H9 (cell line): ENCODE measurements around the gene CACNB2. TPM values are rescaled to one million over a fixed set of nuclear protein-coding genes. Genes with fewer than 3 reads are reported as not detected.

ENCODE experiments used
- DNase-seq: peaks from one replicate; pipeline ENCODE4 v3.0.0-alpha.2; 2017
- H2AFZ ChIP-seq: one replicate; pipeline ENCODE4 v1.6.1; 2013; ENCODE audit warnings: mild to moderate bottlenecking, low read length, control low read depth, moderate library complexity
- H2AK5ac ChIP-seq: 2 replicates; pipeline ENCODE4 v1.6.1; 2013; ENCODE audit warnings: low read length, control low read depth, mixed read lengths; ENCODE audit not compliant: insufficient read length
- H2BK120ac ChIP-seq: one replicate; pipeline ENCODE4 v1.6.1; 2013; ENCODE audit warnings: low read depth, mild to moderate bottlenecking, low read length, control low read depth, inconsistent platforms; ENCODE audit not compliant: poor library complexity, severe bottlenecking
- H2BK12ac ChIP-seq: 2 replicates; pipeline ENCODE4 v1.6.1; 2013; ENCODE audit warnings: low read length, control low read depth, mixed read lengths, low read depth; ENCODE audit not compliant: insufficient read length
- H2BK15ac ChIP-seq: 2 replicates; pipeline ENCODE4 v1.6.1; 2013; ENCODE audit warnings: low read depth, low read length, control low read depth
- H2BK20ac ChIP-seq: one replicate; pipeline ENCODE4 v1.6.1; 2013; ENCODE audit warnings: low read depth, mild to moderate bottlenecking, low read length, control low read depth, inconsistent platforms; ENCODE audit not compliant: poor library complexity, severe bottlenecking
- H2BK5ac ChIP-seq: 2 replicates; pipeline ENCODE4 v1.6.1; 2013; ENCODE audit warnings: low read length, control low read depth, mixed read lengths; ENCODE audit not compliant: insufficient read length
- H3K14ac ChIP-seq: 2 replicates; pipeline ENCODE4 v1.6.1; 2013; ENCODE audit warnings: low read length, control low read depth; ENCODE audit not compliant: insufficient read depth
- H3K18ac ChIP-seq: 2 replicates; pipeline ENCODE4 v1.6.1; 2013; ENCODE audit warnings: low read depth, mild to moderate bottlenecking, mixed read lengths, low read length, control low read depth; ENCODE audit not compliant: insufficient read length
- H3K23ac ChIP-seq: 2 replicates; pipeline ENCODE4 v1.6.1; 2013; ENCODE audit warnings: low read length, control low read depth, mixed read lengths, low read depth; ENCODE audit not compliant: insufficient read length
- H3K23me2 ChIP-seq: 2 replicates; pipeline ENCODE4 v1.6.1; 2013; ENCODE audit warnings: low read depth, mild to moderate bottlenecking, mixed read lengths, low read length, control low read depth; ENCODE audit not compliant: insufficient read length, poor library complexity, severe bottlenecking
- H3K27ac ChIP-seq: 2 replicates; pipeline ENCODE4 v1.5.1; 2013; ENCODE audit warnings: low read length, control low read depth, mixed read lengths, low read depth; ENCODE audit not compliant: insufficient read length
- H3K27me3 ChIP-seq: 2 replicates; pipeline ENCODE4 v1.6.1; 2013; ENCODE audit warnings: low read length, control low read depth, inconsistent platforms; ENCODE audit not compliant: insufficient read depth
- H3K4ac ChIP-seq: 2 replicates; pipeline ENCODE4 v1.6.1; 2013; ENCODE audit warnings: low read depth, mild to moderate bottlenecking, control low read depth, inconsistent platforms, low read length, moderate library complexity
- H3K4me1 ChIP-seq: 2 replicates; pipeline ENCODE4 v1.6.1; 2013; ENCODE audit warnings: low read length, control low read depth, inconsistent platforms; ENCODE audit not compliant: insufficient read depth
- H3K4me2 ChIP-seq: 2 replicates; pipeline ENCODE4 v1.6.1; 2013; ENCODE audit warnings: low read length, control low read depth, mixed read lengths; ENCODE audit not compliant: insufficient read length, insufficient read depth
- H3K56ac ChIP-seq: 2 replicates; pipeline ENCODE4 v1.6.1; 2013; ENCODE audit warnings: low read depth, mild to moderate bottlenecking, mixed read lengths, low read length, control low read depth; ENCODE audit not compliant: insufficient read length
- H3K79me1 ChIP-seq: 2 replicates; pipeline ENCODE4 v1.6.1; 2013; ENCODE audit warnings: low read depth, mild to moderate bottlenecking, moderate library complexity, low read length, control low read depth, inconsistent platforms; ENCODE audit not compliant: insufficient read depth, poor library complexity, severe bottlenecking
- H3K79me2 ChIP-seq: 2 replicates; pipeline ENCODE4 v1.6.1; 2013; ENCODE audit warnings: low read length, control low read depth, inconsistent platforms; ENCODE audit not compliant: insufficient read depth
- H3K9ac ChIP-seq: 2 replicates; pipeline ENCODE4 v1.6.1; 2013; ENCODE audit warnings: low read length, control low read depth, mixed read lengths; ENCODE audit not compliant: insufficient read length; ENCODE audit errors: extremely low read depth
- H3K9me3 ChIP-seq: one replicate; pipeline ENCODE4 v1.6.1; 2013; ENCODE audit warnings: low read depth, low read length, inconsistent platforms; ENCODE audit not compliant: control insufficient read depth
- H3T11ph ChIP-seq: one replicate; pipeline ENCODE4 v1.6.1; 2013; ENCODE audit warnings: mild to moderate bottlenecking, low read length, control low read depth, inconsistent platforms
- H4K20me1 ChIP-seq: one replicate; pipeline ENCODE4 v1.6.1; 2013; ENCODE audit not compliant: control insufficient read depth, insufficient read length, insufficient read depth
- H4K5ac ChIP-seq: 2 replicates; pipeline ENCODE4 v1.6.1; 2013; ENCODE audit warnings: low read depth, mild to moderate bottlenecking, mixed read lengths, low read length, control low read depth; ENCODE audit not compliant: insufficient read length
- H4K8ac ChIP-seq: replicated peaks from 2 replicates; pipeline ENCODE4 v1.6.1; 2013; ENCODE audit warnings: low read length, control low read depth, mixed read lengths, low read depth; ENCODE audit not compliant: insufficient read length
- H4K91ac ChIP-seq: 2 replicates; pipeline ENCODE4 v1.6.1; 2013; ENCODE audit warnings: low read depth, mild to moderate bottlenecking, moderate library complexity, mixed read lengths, low read length, control low read depth; ENCODE audit not compliant: insufficient read length
- H3K27ac Mint-ChIP-seq, 3 experiments: 2 replicates in 2 of 3; 3 replicates in 1 of 3; pipeline ENCODE4 v1.8.0; 2020 to 2021; ENCODE audit warnings: mixed read lengths in 3 of 3, mild to moderate bottlenecking in 1 of 3, moderate library complexity in 1 of 3
- H3K27me3 Mint-ChIP-seq: 2 replicates; pipeline ENCODE4 v1.8.0; 2021; ENCODE audit warnings: low read depth, mild to moderate bottlenecking, moderate library complexity, mixed read lengths
- H3K36me3 Mint-ChIP-seq, 3 experiments: 2 replicates in 2 of 3; 3 replicates in 1 of 3; pipeline ENCODE4 v1.8.0; 2020 to 2021; ENCODE audit warnings: low read depth in 3 of 3, mixed read lengths in 3 of 3; ENCODE audit not compliant: insufficient read depth in 1 of 3
- H3K4me1 Mint-ChIP-seq, 2 experiments: 2 replicates each; pipeline ENCODE4 v1.8.0; 2020; ENCODE audit warnings: mixed read lengths in 2 of 2
- H3K4me3 Mint-ChIP-seq, 2 experiments: 2 replicates in 1 of 2; 3 replicates in 1 of 2; pipeline ENCODE4 v1.8.0; 2020 to 2021; ENCODE audit warnings: mild to moderate bottlenecking in 2 of 2, mixed read lengths in 2 of 2, moderate library complexity in 1 of 2
- H3K9me3 Mint-ChIP-seq, 2 experiments: 2 replicates in 1 of 2; 3 replicates in 1 of 2; pipeline ENCODE4 v1.8.0; 2020; ENCODE audit warnings: mild to moderate bottlenecking in 2 of 2, mixed read lengths in 2 of 2, moderate library complexity in 1 of 2
- CTCF ChIP-seq: fragments of 200-600 bp; sonication (generic); conservative IDR thresholded peaks from 3 replicates; pipeline ENCODE4 v1.8.0; 2021; ENCODE audit warnings: antibody characterized with exemption, mild to moderate bottlenecking
- WGBS: extraction: QIAGEN DNeasy Blood & Tissue Kit; methylation state at CpG from one replicate; pipeline ENCODE4 v1.1.7; 2013; ENCODE audit warnings: missing lambda C conversion rate, low lambda C conversion rate, mixed read lengths; ENCODE audit not compliant: insufficient read length; ENCODE audit errors: extremely low coverage; 5-methylcytosine and 5-hydroxymethylcytosine counted together
- total RNA-seq: library from RNA; stranded (reverse); gene quantifications from 2 replicates; pipeline ENCODE4 v1.2.1, GENCODE V29; 2021

Gene CACNB2
- total RNA-seq, 1 experiment from 2014 or later, result 2.6 TPM

- Histone ChIP-seq H3K4me1 (no peaks in the 10 kb centered on the region; the same call in 1 of the 2 replicates), H3K23me2 (no peaks in the 10 kb centered on the region), H2AFZ (no peak overlapping the region), H3K4ac (no peak overlapping the region), H3K56ac (no peak overlapping the region), H2BK120ac (no peak overlapping the region), H3T11ph (no peak overlapping the region), H3K79me2 (no peaks in the 10 kb centered on the region), H4K20me1 (no peaks in the 10 kb centered on the region), H3K18ac (no peak overlapping the region), H2BK5ac (no peak overlapping the region), H3K14ac (no peak overlapping the region), H2BK12ac (no peak overlapping the region), H3K9ac (no peak overlapping the region), H4K8ac (no peak overlapping the region), H2BK15ac (no peak overlapping the region), H3K79me1 (no peaks in the 10 kb centered on the region), H3K27ac (no peak overlapping the region), H3K23ac (no peak overlapping the region), H3K9me3 (no peaks in the 10 kb centered on the region), H3K4me2 (no peak overlapping the region), H3K27me3 (no peaks in the 10 kb centered on the region), H4K5ac (no peak overlapping the region), H2AK5ac (no peak overlapping the region), H2BK20ac (no peak overlapping the region), H4K91ac (no peak overlapping the region)
- no peak for DNase-seq
- Mint-ChIP-seq H3K36me3 (no peaks in the 10 kb centered on the region; a peak in 1 of 7 replicates), H3K4me3 (no peak overlapping the region), H3K27me3 (no peaks in the 10 kb centered on the region), H3K27ac (no peak overlapping the region), H3K9me3 (no peaks in the 10 kb centered on the region), H3K4me1 (peaks cover 4 to 5% of the 10 kb centered on the region in 2 experiments; a peak in 2 of 4 replicates)
- TF ChIP-seq CTCF, result no peak
- no CpG with 5 or more reads among the region's 3 CpGs for WGBS
Measured at GRCh38 chr10:18352175-18352574, 212.0 kb downstream of the CACNB2 start.
